Brain microvascular endothelial cell (primary cell): ENCODE data around the gene MRPS11.

ENCODE experiments used
- DNase-seq: peaks from one replicate; pipeline ENCODE4 v3.0.0-alpha.2; 2020
- H3K27ac ChIP-seq: fragments of 250-450 bp; sonication (Bioruptor Pico); 2 replicates; pipeline ENCODE4 v1.5.1; 2020; ENCODE audit warnings: mild to moderate bottlenecking, moderate library complexity
- H3K27me3 ChIP-seq: fragments of 250-450 bp; sonication (Bioruptor Pico); replicated peaks from 2 replicates; pipeline ENCODE4 v1.5.1; 2020; ENCODE audit warnings: mild to moderate bottlenecking
- H3K36me3 ChIP-seq: fragments of 250-450 bp; sonication (Bioruptor Pico); replicated peaks from 2 replicates; pipeline ENCODE4 v1.5.1; 2020; ENCODE audit warnings: mild to moderate bottlenecking
- H3K4me3 ChIP-seq: 2 replicates; pipeline ENCODE4 v1.5.1; 2011; ENCODE audit warnings: low read depth, mild to moderate bottlenecking, control low read depth, low read length, moderate library complexity
- in situ Hi-C: cut with HindIII; loops from 2 replicates; pipeline ENCODE4 v1.10.0; 2017; ENCODE audit warnings: low sequenced_read_pairs, low pct_ligation_motif_present
- TF ChIP-seq, protein P1 (sequence below): IDR thresholded peaks from 2 replicates; pipeline ENCODE4 v1.5.1; 2011; ENCODE audit warnings: low read depth, mild to moderate bottlenecking, moderate library complexity, low read length, control low read depth, inconsistent platforms; ENCODE audit errors: missing control alignments

The MRPS11 gene

DNA sequence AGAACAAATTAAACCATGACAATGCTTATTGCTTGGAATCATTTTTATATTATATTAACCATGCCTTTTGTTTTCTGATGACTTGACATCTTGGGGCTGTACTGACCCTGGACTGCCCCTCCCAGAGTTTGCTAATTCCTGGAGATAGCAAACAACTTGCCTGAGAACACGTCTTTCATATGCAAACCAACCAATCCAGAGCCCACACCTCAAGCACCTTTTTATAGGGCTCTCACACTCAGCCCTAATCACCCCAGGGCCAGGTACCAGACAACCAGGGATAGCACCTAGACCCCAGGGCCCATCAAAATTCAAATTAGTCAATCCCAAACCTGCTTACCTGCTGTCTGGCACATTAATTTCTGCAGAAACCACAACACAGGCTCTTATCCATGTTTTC lies 36.9 kb downstream of the MRPS11 start:
- TF ChIP-seq, protein P1, sequence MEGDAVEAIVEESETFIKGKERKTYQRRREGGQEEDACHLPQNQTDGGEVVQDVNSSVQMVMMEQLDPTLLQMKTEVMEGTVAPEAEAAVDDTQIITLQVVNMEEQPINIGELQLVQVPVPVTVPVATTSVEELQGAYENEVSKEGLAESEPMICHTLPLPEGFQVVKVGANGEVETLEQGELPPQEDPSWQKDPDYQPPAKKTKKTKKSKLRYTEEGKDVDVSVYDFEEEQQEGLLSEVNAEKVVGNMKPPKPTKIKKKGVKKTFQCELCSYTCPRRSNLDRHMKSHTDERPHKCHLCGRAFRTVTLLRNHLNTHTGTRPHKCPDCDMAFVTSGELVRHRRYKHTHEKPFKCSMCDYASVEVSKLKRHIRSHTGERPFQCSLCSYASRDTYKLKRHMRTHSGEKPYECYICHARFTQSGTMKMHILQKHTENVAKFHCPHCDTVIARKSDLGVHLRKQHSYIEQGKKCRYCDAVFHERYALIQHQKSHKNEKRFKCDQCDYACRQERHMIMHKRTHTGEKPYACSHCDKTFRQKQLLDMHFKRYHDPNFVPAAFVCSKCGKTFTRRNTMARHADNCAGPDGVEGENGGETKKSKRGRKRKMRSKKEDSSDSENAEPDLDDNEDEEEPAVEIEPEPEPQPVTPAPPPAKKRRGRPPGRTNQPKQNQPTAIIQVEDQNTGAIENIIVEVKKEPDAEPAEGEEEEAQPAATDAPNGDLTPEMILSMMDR = no peak
- Histone ChIP-seq H3K36me3 (no peaks in the 10 kb centered on the region), H3K4me3 (no peak overlapping the region), H3K27me3 (no peaks in the 10 kb centered on the region), H3K27ac (no peak overlapping the region)
- in situ Hi-C loops = no loop called here
- no peak for DNase-seq

DNA sequence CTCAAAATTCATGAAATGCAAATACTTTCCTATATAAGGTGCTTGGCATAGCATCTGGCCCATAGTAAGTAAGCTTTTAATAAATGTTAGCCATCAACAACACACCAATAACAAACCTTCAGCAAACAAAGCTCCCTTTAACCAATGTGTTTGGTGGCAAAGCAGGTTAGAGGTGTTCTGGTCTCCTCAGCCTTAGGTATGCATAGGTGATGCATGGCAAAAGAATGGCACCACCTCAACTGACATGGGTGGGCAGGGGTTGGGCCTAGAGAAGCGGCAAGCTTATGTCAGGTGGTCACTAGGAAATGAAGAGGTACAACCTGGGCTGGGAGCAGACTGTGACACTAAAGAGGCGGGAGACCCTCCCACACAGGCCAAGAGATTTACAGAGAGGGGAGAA lies 38.2 kb downstream of the MRPS11 start:
- TF ChIP-seq, protein P1 = no peak
- Histone ChIP-seq H3K36me3 (no peaks in the 10 kb centered on the region), H3K4me3 (no peak overlapping the region), H3K27me3 (no peaks in the 10 kb centered on the region), H3K27ac (no peak overlapping the region)
- DNase-seq = no peak
- in situ Hi-C loops = no loop called here

DNA sequence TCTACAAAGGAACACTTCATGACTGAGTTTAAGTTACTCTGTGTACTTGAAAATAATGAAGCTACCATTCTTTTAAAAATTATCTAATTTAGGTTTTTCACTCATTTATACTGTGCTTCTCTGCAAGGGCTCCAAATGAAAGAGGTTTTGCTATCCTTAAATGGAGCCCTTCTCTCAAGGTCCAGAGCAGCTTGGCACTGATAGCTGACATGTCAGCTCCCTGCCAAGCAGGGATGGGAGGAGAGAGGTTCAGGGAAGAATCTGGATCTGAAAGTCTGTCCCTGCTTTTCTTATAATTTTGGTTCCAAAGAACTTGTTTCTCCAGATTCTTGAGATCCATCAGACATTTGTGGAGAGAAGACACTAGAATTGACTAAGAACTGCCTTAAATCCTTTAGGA lies 39.1 kb downstream of the MRPS11 start:
- TF ChIP-seq, protein P1 = no peak
- no peaks in the 10 kb centered on the region for H3K36me3 ChIP-seq
- DNase-seq = no peak
- no peak overlapping the region for H3K27ac ChIP-seq
- H3K27me3 ChIP-seq = no peaks in the 10 kb centered on the region
- in situ Hi-C loops = no loop called here
- H3K4me3 ChIP-seq = no peak overlapping the region

DNA sequence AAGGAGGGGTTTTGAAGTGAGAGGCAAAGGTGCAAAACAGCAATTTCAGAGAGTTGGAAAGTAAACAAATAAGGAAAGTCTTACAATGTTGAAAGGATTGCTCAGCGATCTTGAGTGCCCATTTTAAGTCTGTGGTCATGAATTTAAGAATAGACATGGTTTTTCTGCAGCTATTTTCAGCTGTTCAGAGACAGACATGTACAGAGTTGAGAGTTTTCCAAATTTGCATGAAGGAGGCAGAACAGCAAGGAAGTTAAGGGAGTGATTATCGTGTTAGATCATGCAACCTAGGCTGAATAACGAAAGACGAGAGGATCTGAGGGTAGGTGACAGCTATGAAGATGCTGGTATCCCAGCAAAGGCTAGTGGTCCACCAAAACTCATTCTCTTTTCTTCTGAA lies 41.8 kb downstream of the MRPS11 start:
- Histone ChIP-seq H3K27ac (no peak overlapping the region), H3K36me3 (no peaks in the 10 kb centered on the region), H3K27me3 (no peaks in the 10 kb centered on the region), H3K4me3 (no peak overlapping the region)
- DNase-seq = no peak
- TF ChIP-seq, protein P1 = no peak
- in situ Hi-C loops = no loop called here

DNA sequence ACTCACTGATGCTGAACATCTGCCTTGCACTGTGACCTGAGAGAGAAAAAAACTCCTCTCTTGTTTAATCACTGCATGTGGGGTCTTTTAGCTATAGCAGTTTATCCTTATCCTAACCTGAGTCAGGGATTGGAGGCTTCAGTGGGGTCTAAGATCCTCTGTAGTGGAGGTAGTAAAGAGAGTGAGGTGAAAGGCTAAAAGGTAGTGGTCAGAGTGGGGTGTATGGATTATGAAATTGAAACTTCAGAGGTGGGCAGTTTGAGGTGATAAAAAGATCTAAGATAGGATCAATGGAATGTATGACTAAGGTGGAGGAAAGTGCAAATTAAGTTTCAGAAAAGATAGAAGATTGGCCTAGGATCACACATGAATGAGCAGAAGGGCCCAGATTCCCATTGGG lies 42.5 kb downstream of the MRPS11 start:
- Histone ChIP-seq H3K27ac (no peak overlapping the region), H3K27me3 (no peaks in the 10 kb centered on the region), H3K36me3 (no peaks in the 10 kb centered on the region), H3K4me3 (no peak overlapping the region)
- DNase-seq = no peak
- in situ Hi-C loops = no loop called here
- TF ChIP-seq, protein P1 = no peak

DNA sequence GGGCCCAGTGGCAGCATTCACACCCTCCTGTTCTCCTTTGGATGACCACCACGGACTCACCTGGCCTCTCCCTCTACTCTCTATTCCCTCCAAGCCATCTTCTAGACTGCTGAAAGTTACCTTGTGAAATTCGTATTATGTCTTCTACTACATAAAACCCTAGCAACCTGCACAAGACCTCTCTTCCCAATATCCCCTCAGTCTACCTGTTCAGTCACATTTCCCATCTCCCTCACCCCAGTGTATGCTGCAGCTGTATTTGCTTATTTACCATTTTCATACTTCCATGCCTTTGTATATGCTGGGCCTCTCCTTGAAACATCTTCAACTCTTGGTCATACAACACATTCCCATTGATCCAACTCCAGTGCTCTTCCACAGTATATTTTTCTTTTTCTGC lies 43.7 kb downstream of the MRPS11 start:
- Histone ChIP-seq H3K27me3 (no peaks in the 10 kb centered on the region), H3K36me3 (no peaks in the 10 kb centered on the region), H3K27ac (no peak overlapping the region), H3K4me3 (no peak overlapping the region)
- TF ChIP-seq, protein P1 = no peak
- no peak for DNase-seq
- in situ Hi-C loops = no loop called here
